Caco-2 (cell line): Measurements from ENCODE around the gene TMC7. TPM values are rescaled to one million over a fixed set of nuclear protein-coding genes. Genes with fewer than 3 reads are reported as not detected.

Experiments used
- BruUV-seq: library from RNA; stranded (reverse); fragments of 400-500 nt; replicated peaks from 2 replicates; lab custom pipeline; 2021; lab: Mats Ljungman, UMichigan
- CTCF ChIA-PET: fragments of 300-600 bp; sonication (Branson Sonifier 250); formaldehyde crosslinking; loops from one replicate; lab custom pipeline; 2022; ENCODE audit warnings: antibody characterized with exemption; lab: Charles Lee
- POLR2A ChIA-PET: fragments of 300-600 bp; sonication (Branson Sonifier 250); formaldehyde crosslinking; loops from one replicate; lab custom pipeline; 2022; ENCODE audit warnings: antibody characterized with exemption; lab: Charles Lee
- DNase-seq, 2 experiments: peaks; one replicate each; pipeline versions ENCODE4 v3.0.0 to v3.0.0-alpha.2; 2020 to 2022
- H3K27me3 ChIP-seq: replicated peaks from 2 replicates; pipeline ENCODE4 v1.6.0; 2011; ENCODE audit warnings: low read length; ENCODE audit not compliant: control insufficient read depth, insufficient read depth
- H3K36me3 ChIP-seq: 2 replicates; pipeline ENCODE4 v1.5.1; 2011; ENCODE audit warnings: low read length; ENCODE audit not compliant: control insufficient read depth, insufficient read depth
- H3K4me1 ChIP-seq: fragments of 250-450 bp; sonication (Bioruptor Pico); 2 replicates; pipeline ENCODE4 v1.5.1; 2020; ENCODE audit warnings: mild to moderate bottlenecking
- H3K4me3 ChIP-seq: 2 replicates; pipeline ENCODE4 v1.5.1; 2011; ENCODE audit warnings: low read depth, mild to moderate bottlenecking, control low read depth, low read length
- H3K9me3 ChIP-seq: fragments of 250-450 bp; sonication (Bioruptor Pico); 2 replicates; pipeline ENCODE4 v1.5.1; 2020; ENCODE audit warnings: mild to moderate bottlenecking, moderate library complexity
- H3K27ac Mint-ChIP-seq: one replicate; pipeline ENCODE4 v1.8.0; 2022; ENCODE audit warnings: mixed read lengths; ENCODE audit not compliant: unreplicated experiment
- H3K27me3 Mint-ChIP-seq: one replicate; pipeline ENCODE4 v1.8.0; 2022; ENCODE audit warnings: mixed read lengths; ENCODE audit not compliant: insufficient read depth, unreplicated experiment
- H3K36me3 Mint-ChIP-seq: one replicate; pipeline ENCODE4 v1.8.0; 2022; ENCODE audit warnings: mild to moderate bottlenecking, mixed read lengths; ENCODE audit not compliant: insufficient read depth, unreplicated experiment
- H3K4me1 Mint-ChIP-seq: one replicate; pipeline ENCODE4 v1.8.0; 2022; ENCODE audit warnings: low read depth, mixed read lengths; ENCODE audit not compliant: unreplicated experiment
- H3K4me3 Mint-ChIP-seq: one replicate; pipeline ENCODE4 v1.8.0; 2022; ENCODE audit warnings: mild to moderate bottlenecking, moderate library complexity, mixed read lengths; ENCODE audit not compliant: unreplicated experiment
- H3K9me3 Mint-ChIP-seq: one replicate; pipeline ENCODE4 v1.8.0; 2022; ENCODE audit warnings: mixed read lengths; ENCODE audit not compliant: unreplicated experiment
- CTCF ChIP-seq, 2 experiments: fragments of 200-600 bp in 1 of 2; IDR thresholded peaks; 1 replicate in 1 of 2; 2 replicates in 1 of 2; pipeline versions ENCODE4 v1.5.1 to v1.8.0; 2011 to 2022; ENCODE audit warnings: antibody characterized with exemption in 1 of 2, control low read depth in 1 of 2, inconsistent platforms in 1 of 2, low read depth in 1 of 2, low read length in 1 of 2, mild to moderate bottlenecking in 1 of 2, moderate library complexity in 1 of 2; ENCODE audit not compliant: insufficient read depth in 1 of 2, severe bottlenecking in 1 of 2, unreplicated experiment in 1 of 2
- intact Hi-C: fragments of 100-400 bp; cut with micrococcal nuclease; formaldehyde crosslinking; loops from one replicate; pipeline ENCODE4 v1.10.0; 2022; ENCODE audit not compliant: unreplicated experiment
- total RNA-seq: library from RNA; stranded (reverse); gene quantifications from 2 replicates; pipeline ENCODE4 v1.2.3, GENCODE V29; 2022

TMC7 gene
- total RNA-seq, 1 experiment from 2014 or later, result 4.0 TPM

GRCh38 chr16:19033761-19034160 lies 50.0 kb downstream of the TMC7 start:
- BruUV-seq, result no TSS peak
- CTCF ChIA-PET, result no interaction called here
- DNase-seq, result no peak
- no peaks in the 10 kb centered on the region for H3K9me3 Mint-ChIP-seq
- no peaks in the 10 kb centered on the region for H3K4me1 Mint-ChIP-seq
- Histone ChIP-seq H3K4me1 (no peaks in the 10 kb centered on the region), H3K9me3 (no peaks in the 10 kb centered on the region), H3K36me3 (no peaks in the 10 kb centered on the region), H3K27me3 (no peaks in the 10 kb centered on the region), H3K4me3 (no peak overlapping the region)
- peaks cover 12% of the 10 kb centered on the region for H3K36me3 Mint-ChIP-seq
- TF ChIP-seq CTCF (IDR thresholded peaks at IDR 0.05; ENCODE audit: insufficient read depth in 1 of 2, low read depth in 1 of 2, low read length in 1 of 2, severe bottlenecking in 1 of 2, unreplicated experiment in 1 of 2), result no peak
- POLR2A ChIA-PET, result no interaction called here
- no peaks in the 10 kb centered on the region for H3K27me3 Mint-ChIP-seq
- H3K4me3 Mint-ChIP-seq, result no peak overlapping the region
- intact Hi-C loops, result no loop called here
- no peak overlapping the region for H3K27ac Mint-ChIP-seq

DNA sequence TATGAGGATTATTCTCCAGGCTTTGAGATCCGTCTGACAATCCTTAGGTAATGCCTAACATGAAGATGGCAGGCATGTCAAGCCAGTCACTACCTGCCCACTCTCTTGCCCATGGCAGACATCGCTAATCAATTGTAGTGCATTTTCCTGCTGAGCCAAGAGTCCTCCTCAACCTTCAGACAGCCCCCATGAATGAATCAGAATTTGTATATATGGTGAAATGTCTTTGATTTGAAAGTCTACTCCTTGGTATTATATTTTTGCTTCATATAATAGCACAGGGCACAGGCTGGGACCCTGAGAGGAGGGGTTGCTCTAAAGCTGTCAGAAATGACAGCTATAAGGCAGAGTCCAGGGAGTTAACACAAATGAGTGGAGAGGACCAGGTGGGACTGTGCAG lies 56.7 kb downstream of the TMC7 start:
- Histone ChIP-seq H3K27me3 (no peaks in the 10 kb centered on the region), H3K36me3 (no peaks in the 10 kb centered on the region), H3K4me1 (no peaks in the 10 kb centered on the region), H3K9me3 (no peaks in the 10 kb centered on the region), H3K4me3 (no peak overlapping the region)
- DNase-seq, result no peak
- no peak for TF ChIP-seq CTCF (IDR thresholded peaks at IDR 0.05; ENCODE audit: insufficient read depth in 1 of 2, low read depth in 1 of 2, low read length in 1 of 2, severe bottlenecking in 1 of 2, unreplicated experiment in 1 of 2)
- POLR2A ChIA-PET, result no interaction called here
- Mint-ChIP-seq H3K27me3 (no peaks in the 10 kb centered on the region), H3K27ac (no peak overlapping the region), H3K4me3 (no peak overlapping the region), H3K36me3 (no peaks in the 10 kb centered on the region), H3K4me1 (no peaks in the 10 kb centered on the region), H3K9me3 (no peaks in the 10 kb centered on the region)
- intact Hi-C loops, result no loop called here
- CTCF ChIA-PET, result no interaction called here
- BruUV-seq, result no TSS peak

- POLR2A ChIA-PET, result interaction anchor here (0.5 kb wide), 1 partner anchor 41 kb away, joined by 3 read pairs; no protein-coding TSS in a partner anchor
- no peak overlapping the region for H3K27ac Mint-ChIP-seq
- no peaks in the 10 kb centered on the region for H3K9me3 Mint-ChIP-seq
- no peaks in the 10 kb centered on the region for H3K36me3 Mint-ChIP-seq
- no peak overlapping the region for H3K4me3 Mint-ChIP-seq
- DNase-seq, result no peak
- no peak for TF ChIP-seq CTCF (IDR thresholded peaks at IDR 0.05; ENCODE audit: insufficient read depth in 1 of 2, low read depth in 1 of 2, low read length in 1 of 2, severe bottlenecking in 1 of 2, unreplicated experiment in 1 of 2)
- Histone ChIP-seq H3K27me3 (no peaks in the 10 kb centered on the region), H3K4me3 (no peak overlapping the region), H3K36me3 (no peaks in the 10 kb centered on the region; the same call in 1 of the 2 replicates), H3K4me1 (no peaks in the 10 kb centered on the region), H3K9me3 (no peaks in the 10 kb centered on the region)
- intact Hi-C loops, result no loop called here
- BruUV-seq, result no TSS peak
- CTCF ChIA-PET, result no interaction called here
- no peaks in the 10 kb centered on the region for H3K4me1 Mint-ChIP-seq
- no peaks in the 10 kb centered on the region for H3K27me3 Mint-ChIP-seq
These were observed 61.0 kb downstream of the TMC7 start for GRCh38 chr16:19044769-19045168.
